Endothelial cell of hepatic sinusoid (primary cell): ENCODE results near the gene NCOA3.
"Not testable (repeated sequence)": the region's sequence is repeated elsewhere in the genome, so short reads cannot be mapped to it uniquely, and the experiment has no call there.

Experiments
- in situ Hi-C: cut with HindIII; loops from 2 replicates; pipeline ENCODE4 v1.10.0; 2017; ENCODE audit warnings: low sequenced_read_pairs

The NCOA3 gene

DNA sequence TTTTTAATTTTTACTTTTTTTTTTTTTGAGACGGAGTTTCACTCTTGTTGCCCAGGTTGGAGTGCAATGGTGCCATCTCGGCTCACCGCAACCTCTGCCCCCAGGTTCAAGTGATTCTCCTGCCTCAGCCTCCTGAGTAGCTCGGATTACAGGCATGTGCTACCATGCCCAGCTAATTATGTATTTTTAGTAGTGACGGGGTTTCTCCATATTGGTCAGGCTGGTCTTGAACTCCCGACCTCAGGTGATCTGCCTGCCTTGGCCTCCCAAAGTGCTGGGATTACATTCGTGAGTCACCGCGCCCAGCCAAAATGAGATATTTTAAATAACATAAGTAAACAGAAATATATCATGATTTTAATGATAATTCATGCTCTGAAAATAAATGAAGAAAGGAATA lies 1.6 kb upstream of the NCOA3 start:
- in situ Hi-C loops: loop anchor here (5.0 kb wide), 2 partner anchors 57 to 228 kb away; no protein-coding TSS in a partner anchor

DNA sequence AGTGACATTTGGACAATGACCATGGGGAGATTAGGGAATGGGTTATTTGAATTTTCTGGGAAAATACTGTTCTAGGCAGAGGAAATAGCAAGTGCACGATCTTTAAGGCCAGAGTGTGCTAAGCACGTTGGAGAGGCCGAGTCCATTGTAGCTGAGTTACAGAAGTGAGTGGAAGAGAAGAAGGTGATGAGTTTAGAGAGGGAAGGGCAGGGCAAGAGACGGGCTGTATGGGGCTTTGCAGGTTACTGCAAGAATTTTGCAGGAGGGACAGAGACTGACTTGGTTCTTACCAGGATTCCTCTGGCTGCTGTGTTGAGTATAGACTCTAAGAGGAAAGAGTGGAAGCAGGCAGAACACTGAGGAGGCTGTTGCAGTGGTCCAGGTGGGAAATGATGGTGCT lies 1.1 kb upstream of the NCOA3 start:
- in situ Hi-C loops: loop anchor here (5.0 kb wide), 2 partner anchors 57 to 228 kb away; no protein-coding TSS in a partner anchor

DNA sequence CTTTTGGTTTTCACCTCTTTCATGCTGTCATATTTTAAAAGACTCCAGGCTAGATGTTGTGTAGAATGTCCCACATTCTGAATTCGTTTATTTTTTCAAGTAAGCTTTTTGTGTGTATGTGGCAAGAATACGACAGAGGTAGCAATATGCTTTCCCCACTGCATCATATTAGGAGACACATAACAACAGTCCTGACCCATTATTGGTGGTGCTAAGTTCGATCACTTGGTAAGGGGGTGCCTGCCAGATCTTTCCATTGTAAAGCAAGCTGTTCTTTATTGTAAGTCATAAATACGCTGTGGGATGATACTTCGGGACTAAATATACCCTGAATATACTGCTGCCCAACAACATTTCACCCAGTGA lies 588 bp upstream of the NCOA3 start:
- in situ Hi-C loops: loop anchor here (5.0 kb wide), 2 partner anchors 56 to 229 kb away; no protein-coding TSS in a partner anchor

DNA sequence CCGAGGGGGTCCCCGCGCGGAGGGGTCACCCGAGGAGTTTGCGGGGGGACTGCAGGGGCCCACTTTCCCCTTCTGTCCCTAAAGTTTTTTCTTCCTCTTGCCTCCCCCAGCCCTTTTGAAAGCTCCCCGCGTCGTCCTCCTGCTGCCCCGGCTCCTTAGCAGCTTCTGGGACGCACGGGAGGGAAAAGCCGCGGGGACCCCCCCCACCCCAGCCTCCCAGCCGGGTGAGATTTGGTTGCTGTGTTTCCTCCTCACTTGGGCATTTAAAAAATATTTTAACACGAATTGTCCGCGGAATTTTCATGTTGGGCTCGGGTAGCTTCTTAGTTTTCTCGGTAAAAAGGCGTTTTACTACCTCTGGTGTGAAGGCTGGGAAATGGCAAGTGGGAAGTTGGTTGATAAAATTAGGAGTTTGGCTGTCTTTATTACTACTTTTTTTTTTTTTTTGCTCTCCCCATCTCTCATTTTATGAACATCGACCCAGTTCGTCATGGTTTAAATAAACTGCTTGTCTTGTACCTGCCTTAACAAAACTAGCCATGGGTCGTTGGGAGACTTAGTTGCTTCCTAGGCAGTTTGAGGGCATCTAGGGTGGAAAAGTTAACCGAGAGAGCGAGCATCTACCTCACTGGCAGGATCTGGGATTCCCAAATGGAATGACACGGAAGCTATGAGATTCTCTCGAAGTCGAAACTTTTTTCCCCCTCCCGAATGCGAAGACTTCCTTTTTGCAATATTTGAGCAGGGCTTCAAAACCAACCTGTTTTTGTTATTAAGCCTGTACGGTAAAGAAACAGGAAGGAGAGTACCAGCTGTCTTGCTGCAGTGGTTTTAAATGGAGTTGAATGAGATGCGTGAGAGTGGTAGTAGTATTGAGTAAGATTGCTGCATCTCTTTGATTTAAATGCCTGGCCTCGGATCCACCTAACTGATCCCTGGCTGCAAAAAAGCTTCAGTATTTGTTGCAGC lies 868 bp downstream of the NCOA3 start:
- in situ Hi-C loops: loop anchor here (5.0 kb wide), 2 partner anchors 55 to 230 kb away; no protein-coding TSS in a partner anchor

DNA sequence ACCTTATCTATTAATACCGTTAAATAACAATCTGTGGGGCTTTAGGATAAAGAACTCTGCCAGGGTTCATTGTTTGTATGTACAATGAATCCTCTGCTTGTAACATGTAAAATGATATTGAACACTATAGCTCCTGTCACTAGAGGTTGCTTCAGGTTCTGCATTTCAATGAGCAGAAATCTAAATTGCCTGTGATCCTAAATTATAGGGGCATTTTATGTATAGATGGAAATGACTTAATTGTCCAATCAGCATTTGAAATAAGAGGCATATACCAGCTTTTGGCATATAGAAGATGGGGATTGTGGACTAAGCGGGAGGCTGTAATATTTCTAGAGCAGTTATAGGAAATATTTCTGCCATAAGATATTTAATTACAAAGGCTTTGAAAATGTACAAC lies 2.0 kb downstream of the NCOA3 start:
- in situ Hi-C loops: loop anchor here (5.0 kb wide), 2 partner anchors 54 to 231 kb away; no protein-coding TSS in a partner anchor

DNA sequence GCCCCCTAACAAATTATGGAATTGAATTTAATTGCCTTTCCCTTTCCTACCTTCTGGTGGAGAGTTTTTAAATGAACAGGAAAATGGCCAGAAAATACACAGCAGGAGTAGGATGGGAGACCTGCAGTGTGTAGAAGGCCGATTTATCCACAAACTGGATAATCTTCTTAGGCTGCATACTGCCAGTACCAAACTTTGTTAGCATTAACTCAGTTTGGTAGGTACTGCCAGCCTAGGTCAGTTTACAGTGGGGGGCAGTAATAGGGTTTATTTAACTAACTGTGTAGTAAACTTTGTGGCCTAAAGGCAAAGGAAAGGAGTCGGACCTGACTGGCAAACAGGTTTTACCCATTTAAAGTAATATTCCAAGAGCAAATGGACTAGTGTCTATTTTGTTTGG lies 4.6 kb downstream of the NCOA3 start:
- in situ Hi-C loops: no loop called here

DNA sequence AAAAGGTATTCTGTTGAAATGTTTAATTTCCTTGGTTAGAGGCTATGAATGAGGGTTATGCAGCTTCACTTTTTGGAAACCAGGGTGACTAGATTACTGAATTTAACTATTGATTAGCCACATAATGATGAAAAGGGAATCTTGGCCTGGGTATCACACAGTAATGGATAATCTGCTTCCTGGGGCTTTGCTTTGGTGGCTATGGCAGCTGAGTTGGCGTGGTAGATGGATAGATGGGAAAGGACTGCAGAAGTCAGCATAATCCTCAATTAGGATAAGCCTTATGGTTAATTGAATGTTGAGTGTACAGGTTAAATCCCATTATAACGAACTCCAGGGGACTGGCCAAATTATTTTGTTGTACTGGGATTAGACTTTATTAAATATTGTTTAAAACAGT lies 5.2 kb downstream of the NCOA3 start:
- in situ Hi-C loops: no loop called here

DNA sequence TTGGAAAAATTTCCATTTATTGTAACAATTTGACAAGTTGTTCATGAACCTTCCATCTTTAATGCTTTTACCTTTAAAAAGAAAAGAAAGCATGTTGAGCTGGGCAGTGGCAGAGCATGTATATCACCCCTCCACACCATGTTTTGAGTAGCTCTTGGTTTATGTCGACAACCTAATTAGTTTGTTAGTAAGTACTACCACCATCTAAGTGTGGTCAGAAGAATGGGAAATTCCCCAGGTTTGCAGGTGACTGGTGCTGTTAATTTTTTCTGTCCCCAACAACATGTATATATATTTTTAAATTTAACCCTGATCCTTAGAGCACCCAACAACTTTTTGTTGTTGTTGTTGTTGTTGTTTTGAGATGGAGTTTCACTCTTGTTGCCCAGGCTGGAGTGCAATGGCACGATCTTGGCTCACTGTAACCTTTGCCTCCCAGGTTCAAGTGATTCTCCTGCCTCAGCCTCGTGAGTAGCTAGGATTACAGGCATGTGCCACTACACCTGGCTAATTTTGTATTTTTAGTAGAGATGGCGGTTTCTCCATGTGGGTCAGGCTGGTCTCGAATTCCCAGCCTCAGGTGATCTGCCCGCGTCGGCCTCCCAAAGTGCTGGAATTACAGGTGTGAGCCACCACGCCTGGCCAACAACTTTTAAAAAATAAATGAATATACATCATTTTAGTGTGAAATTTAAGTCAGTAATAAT lies 5.7 kb downstream of the NCOA3 start:
- in situ Hi-C loops: not testable (repeated sequence)

DNA sequence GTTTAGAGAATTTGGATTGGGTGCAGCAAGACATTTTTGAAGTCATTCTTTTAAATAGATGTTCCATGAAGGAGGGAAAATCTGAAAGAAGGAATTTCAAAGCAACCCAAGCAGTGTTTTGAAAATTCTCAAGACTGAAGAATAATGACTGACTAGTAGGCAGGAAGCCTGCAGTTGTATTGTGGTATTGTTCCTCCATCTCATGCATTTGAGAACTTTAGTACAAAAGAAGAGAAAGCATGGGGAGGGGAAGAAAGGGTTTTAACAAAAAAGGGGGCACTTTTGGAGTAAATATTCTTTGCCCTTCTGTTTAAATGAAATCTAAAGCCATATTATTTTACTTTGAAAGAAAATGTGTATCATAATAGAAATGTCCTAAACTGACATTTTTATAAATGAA lies 6.6 kb downstream of the NCOA3 start:
- in situ Hi-C loops: no loop called here

DNA sequence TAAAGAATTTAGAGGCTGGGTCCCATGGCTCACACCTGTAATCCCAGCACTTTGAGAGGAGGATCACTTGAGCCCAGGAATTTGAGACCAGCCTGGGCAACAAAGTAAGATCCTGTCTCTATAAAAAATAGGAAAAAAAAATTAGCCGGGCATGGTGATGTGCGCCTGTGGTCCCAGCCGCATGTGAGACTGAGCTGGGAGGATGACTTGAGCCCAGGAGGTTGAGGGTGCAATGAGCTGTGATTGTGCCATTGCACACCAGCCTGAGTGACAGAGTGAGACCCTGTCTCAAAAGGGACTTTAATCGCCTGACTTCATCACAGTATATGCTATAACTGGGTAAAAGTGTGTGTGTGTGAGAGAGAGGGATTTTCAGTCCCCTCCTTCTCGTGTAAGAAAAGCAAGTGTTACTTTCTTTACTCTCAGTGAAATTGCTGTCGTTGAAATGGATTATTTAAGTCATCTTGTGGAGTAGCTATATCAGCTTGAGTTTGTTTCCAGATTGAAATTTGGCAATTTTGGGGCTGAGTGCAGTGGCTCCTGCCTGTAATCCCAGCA lies 7.5 kb downstream of the NCOA3 start:
- in situ Hi-C loops: no loop called here

DNA sequence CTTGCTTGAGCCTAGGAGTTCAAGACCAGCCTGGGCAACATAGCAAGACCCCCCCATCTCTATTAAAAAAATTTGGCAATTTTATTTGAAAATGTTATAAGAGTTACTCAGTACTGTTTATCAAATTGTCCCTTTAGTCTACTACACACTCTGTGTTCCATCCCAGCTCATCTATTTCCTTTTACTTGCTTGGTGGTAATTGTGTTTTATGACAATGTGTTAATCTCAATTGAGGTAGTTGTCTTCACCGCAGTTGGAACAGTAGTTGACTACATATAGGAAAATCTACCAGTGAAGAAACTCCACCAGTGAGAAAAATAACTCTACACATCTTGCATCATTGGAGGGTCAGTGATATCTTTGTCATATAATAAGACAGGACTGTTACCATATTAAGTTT lies 8.0 kb downstream of the NCOA3 start:
- in situ Hi-C loops: no loop called here

DNA sequence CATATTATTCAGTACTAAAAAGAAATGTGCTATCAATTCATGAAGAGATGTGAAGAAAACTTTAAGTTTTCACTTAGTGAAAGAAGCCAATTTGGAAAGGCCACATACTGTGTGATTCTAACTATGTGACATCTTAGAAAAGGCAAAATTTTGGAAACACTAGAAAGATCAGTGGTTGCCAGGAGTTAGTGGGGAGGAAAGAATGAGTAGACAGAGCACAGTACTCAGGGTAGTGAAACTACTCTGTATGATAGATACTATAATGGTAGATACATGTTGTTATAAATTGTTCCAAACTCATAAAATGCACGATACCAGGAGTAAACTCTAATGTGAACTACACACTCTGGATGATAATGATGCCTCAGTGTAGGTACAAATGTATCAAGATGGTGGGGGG lies 14.2 kb downstream of the NCOA3 start:
- in situ Hi-C loops: no loop called here

DNA sequence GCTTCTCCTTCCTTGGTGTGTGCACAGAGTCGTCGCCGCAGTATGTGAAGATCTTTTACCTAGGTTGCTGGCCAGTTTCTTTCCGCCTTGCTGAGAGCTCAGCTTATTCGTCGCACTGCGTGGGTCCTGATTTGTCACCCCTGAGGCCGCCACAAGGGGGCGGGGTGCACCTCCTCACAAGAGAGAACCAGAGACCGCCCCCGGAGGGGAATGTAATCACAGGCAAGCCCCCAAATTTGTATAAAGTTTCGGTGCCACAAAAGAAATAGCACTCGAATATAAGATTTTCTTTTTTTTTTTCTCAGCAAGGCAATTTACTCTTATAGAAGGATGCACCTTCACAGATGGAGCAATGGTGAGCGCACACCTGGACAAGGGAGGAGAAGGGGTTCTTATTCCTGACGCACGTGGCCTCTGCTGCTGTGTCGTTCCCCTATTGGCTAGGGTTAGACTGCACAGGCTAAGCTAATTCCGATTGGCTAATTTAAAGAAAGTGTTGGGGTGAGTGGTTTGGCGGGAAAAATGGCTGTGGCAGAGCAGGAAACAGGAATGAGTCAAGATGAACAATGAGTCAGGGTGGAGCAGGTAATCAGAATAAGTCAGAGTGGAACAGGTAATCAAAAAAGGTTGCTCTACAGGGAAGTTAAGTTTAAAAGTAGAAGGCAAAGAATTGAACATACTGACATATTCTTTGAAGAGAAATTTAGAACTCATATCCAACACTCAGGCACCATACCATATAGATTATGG lies 19.5 kb downstream of the NCOA3 start:
- in situ Hi-C loops: no loop called here

DNA sequence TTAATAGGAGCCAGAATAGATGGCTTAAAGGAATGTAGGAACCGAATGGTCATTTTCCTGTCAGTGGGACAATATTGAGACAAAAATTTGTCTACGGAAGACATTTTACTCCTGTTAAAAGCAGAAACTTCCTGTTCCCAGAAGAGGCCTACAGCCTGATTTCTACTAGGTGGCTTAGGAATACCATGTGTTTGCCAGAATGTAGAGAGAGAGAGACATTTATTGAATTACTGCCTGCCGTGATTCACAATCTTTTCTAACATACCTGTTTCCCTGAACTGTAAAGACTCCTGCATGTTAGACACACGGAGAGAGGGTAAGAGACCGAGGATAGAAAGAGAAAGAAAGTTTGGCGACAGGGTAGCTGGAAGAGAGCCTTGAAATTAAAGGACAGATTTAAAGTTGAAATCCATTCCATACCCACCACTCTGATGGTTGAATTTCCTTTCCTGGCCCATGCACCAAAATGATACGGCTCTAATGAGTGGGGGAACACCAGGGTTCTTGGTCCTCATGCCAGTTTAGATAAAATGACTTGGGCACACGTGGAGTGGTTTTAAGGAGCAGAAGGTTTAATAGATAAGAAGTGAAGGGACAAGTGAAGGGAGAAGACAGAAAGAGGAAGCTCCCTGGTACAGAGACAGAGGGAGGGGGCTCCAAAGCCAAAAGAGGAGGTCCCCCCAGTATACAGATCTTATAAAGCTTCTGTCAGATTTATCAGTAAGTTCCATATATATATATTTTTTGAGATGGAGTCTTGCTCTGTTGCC lies 22.5 kb downstream of the NCOA3 start:
- in situ Hi-C loops: no loop called here

DNA sequence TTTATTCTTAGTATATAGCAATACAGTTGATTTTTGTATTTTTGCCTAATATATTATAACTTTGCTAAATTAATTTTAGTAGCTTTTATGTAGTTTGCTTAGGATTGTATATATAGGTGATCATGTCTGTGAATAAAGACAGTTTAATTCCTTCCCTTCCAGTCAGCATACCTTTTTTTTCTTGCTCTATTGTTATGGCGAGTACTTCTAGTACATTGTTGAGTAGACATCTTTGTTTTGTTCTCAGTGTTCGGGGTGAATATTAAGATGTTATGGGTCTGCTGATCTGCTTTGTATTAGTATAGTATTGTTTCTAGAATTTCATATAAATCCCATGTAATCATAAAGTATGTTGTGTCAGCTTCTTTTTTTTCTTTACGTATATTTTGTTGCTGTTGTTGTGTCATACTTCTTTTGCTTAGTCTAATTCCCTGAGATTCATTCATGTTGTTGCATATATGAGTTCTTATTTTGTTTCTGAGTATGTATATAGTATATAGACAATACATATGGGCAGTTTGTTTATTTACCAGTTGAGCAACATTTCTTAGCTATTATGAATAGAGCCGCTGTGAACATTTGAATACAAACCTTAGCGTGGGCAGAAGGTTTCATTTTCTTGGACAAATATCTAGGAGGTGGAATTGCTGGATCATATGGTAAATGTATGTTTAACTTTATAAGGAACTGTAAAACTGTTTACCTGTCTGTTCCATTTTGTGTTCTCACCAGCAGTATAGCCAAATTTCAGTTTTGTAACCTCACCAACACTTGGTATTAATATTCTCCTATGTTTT lies 25.5 kb downstream of the NCOA3 start:
- in situ Hi-C loops: no loop called here

DNA sequence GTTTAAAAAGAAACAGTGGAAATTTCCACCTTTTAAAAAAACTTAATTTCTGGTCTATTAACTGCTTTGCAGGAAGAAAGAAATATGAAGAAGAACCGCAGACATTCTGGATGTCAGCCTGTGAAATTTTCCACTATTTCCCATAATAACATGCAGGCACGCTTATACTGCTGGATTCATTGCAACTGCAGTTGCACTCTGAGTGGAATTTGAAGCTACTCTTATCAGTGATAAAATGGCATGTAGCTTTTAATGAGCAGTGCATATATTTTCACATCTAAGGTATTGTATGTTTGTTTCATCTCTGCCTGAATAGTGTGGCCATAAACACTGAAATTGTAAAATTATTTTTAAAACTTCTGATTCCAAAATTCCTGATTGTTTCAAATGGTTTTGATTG lies 28.2 kb downstream of the NCOA3 start:
- in situ Hi-C loops: no loop called here

DNA sequence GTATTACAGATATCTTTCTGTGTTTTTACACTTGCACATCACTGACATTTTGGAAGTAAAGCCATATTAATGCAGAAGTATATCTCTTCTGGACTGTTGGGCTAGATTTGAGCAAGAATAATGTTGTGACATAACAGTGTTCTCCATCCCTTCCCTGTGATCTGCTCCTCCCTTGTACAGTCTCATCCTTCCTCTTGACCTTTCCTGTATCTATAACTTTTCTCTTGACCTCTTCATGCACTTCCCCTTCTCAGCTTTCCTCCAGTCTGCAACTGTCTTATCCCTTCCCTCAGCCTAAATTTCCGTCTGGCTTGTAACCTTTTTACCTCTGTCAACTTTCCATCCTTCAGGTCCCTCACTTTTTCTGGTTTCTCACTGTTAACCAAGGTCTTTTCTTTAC lies 29.8 kb downstream of the NCOA3 start:
- in situ Hi-C loops: no loop called here

DNA sequence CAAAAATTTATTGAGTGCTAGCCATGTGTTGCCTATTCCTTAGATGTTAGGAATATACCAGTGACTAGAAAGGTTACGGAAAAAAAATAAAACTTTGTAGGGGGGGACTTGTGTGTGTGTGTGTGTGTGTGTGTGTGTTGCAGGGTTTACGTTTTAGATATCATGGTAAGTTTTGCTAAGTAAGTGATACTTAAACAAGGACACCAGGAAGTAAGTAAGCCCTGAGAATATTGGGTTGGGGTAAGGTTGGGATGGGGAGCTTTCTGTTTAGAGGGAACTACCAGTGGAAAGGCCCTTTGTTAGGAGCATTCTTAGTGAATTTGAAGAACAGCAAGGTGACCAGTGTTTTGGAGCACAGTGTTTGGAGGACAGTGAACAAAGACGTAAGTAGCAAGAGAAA lies 30.3 kb downstream of the NCOA3 start:
- in situ Hi-C loops: no loop called here

DNA sequence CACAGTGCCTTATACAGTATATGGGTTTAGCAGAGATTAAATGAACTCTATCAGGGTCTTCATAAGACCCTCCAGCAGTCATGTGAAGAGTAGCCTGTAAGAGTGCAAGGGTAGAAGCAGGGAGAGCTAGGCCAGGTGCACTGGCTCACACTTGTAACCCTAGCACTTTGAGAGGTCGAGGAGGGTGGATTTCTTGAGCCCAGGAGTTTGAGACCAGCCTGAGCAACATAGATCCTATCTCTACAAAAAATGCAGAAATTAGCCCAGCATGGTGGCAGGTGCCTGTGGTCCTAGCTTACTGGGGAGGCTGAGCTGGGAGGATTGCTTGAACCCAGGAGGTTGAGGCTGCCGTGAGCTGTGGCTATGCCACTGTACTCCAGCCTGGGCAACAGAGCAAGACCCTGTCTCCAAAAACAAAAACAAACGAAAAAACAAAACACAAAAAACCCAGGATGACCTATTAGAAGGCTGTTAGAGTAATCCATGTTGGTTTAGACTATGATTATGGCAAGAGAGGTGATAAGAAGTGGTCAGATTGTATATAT lies 31.9 kb downstream of the NCOA3 start:
- in situ Hi-C loops: no loop called here
